Tibial nerve (tissue), 4 donors: ENCODE data around the gene ABCA13. TPM values are rescaled to one million over a fixed set of nuclear protein-coding genes. Genes with fewer than 3 reads are reported as not detected.

Source experiments
- DNase-seq, 2 donors: peaks; one replicate each; pipeline ENCODE4 v3.0.0-alpha.2; 2019; ENCODE audit warnings: low spot score in 2 of 2
- H3K27ac ChIP-seq, 4 donors: fragments of 200-600 bp; sonication (generic) in 3 of 4; one replicate each; pipeline ENCODE4 v1.5.1; 2017 to 2019; ENCODE audit warnings: mild to moderate bottlenecking in 1 of 4
- H3K27me3 ChIP-seq, 2 donors: fragments of 200-600 bp; sonication (generic) in 1 of 2; one replicate each; pipeline versions ENCODE4 v1.5.1 to v1.6.0; 2017 to 2019
- H3K36me3 ChIP-seq, 3 donors: fragments of 200-600 bp; sonication (generic); one replicate each; pipeline ENCODE4 v1.5.1; 2018 to 2019
- H3K4me1 ChIP-seq, 4 donors: fragments of 200-600 bp; sonication (generic) in 3 of 4; one replicate each; pipeline ENCODE4 v1.5.1; 2017 to 2019
- H3K4me3 ChIP-seq, 4 donors: fragments of 200-600 bp; sonication (generic) in 3 of 4; one replicate each; pipeline ENCODE4 v1.5.1; 2017 to 2019; ENCODE audit warnings: mild to moderate bottlenecking in 1 of 4, moderate library complexity in 1 of 4
- H3K9me3 ChIP-seq, 4 donors: fragments of 200-600 bp; sonication (generic) in 3 of 4; one replicate each; pipeline ENCODE4 v1.5.1; 2017 to 2019
- EP300 ChIP-seq, 2 donors: sonication (generic); formaldehyde crosslinking; IDR thresholded peaks; one replicate each; pipeline ENCODE4 v1.6.1; 2017; ENCODE audit warnings: antibody characterized with exemption in 2 of 2, mild to moderate bottlenecking in 1 of 2
- POLR2A ChIP-seq, 2 donors: fragments of 450-650 bp; IDR thresholded peaks; one replicate each; pipeline ENCODE4 v1.6.1; 2017; ENCODE audit warnings: antibody characterized with exemption in 2 of 2, mild to moderate bottlenecking in 2 of 2, moderate library complexity in 2 of 2
- WGBS, 2 donors: methylation state at CpG; one replicate each; pipeline ENCODE4 v1.1.5; 2018; 5-methylcytosine and 5-hydroxymethylcytosine counted together
- total RNA-seq, 4 donors: library from RNA; depleted of rRNA; stranded (reverse); fragments of >200 nt; gene quantifications; one replicate each; pipeline ENCODE4 v1.1.0, GENCODE V29; 2016
- TF ChIP-seq, protein P1 (sequence below), 5 experiments: fragments of 200-600 bp in 3 of 5; fragments of 450-650 bp in 2 of 5; sonication (generic) in 3 of 5; IDR thresholded peaks; one replicate each; pipeline ENCODE4 v1.5.1; 2016 to 2019; ENCODE audit warnings: antibody characterized with exemption in 5 of 5, mild to moderate bottlenecking in 3 of 5, moderate library complexity in 2 of 5

The ABCA13 gene
- total RNA-seq, 4 donors from 2014 or later: 0.90 to 4.6 (median 3.6) TPM

DNA sequence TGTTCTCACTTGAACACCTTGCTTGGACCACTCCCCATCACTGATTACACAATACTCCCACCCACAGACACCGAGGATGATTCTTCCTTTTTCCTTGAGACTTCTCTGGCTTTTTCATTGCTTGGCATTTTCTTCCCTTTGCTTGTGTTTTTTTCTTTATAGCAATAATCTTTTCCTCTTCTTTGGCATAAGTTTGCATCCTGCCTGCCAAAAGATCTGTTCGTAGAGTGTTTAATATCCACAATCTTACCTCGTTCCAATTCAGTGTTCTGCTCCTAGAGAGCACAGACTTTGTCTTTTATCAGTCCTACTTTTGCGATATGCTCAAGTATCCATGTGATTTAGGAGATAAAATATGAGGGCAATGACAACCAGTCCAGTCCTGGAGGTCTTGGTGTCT lies 449.8 kb downstream of the ABCA13 start:
- no peak for DNase-seq
- Histone ChIP-seq H3K4me1 (no peaks in the 10 kb centered on the region), H3K9me3 (no peaks in the 10 kb centered on the region), H3K36me3 (no peaks in the 10 kb centered on the region), H3K27me3 (no peaks in the 10 kb centered on the region), H3K27ac (no peak overlapping the region), H3K4me3 (no peak overlapping the region)
- 50 to 65% methylated on average over 4 of the region's 4 CpGs for WGBS, 2 donors
- TF ChIP-seq POLR2A (IDR thresholded peaks at IDR 0.05): no peak
- no peak for TF ChIP-seq EP300 (IDR thresholded peaks at IDR 0.05)
- TF ChIP-seq, protein P1, sequence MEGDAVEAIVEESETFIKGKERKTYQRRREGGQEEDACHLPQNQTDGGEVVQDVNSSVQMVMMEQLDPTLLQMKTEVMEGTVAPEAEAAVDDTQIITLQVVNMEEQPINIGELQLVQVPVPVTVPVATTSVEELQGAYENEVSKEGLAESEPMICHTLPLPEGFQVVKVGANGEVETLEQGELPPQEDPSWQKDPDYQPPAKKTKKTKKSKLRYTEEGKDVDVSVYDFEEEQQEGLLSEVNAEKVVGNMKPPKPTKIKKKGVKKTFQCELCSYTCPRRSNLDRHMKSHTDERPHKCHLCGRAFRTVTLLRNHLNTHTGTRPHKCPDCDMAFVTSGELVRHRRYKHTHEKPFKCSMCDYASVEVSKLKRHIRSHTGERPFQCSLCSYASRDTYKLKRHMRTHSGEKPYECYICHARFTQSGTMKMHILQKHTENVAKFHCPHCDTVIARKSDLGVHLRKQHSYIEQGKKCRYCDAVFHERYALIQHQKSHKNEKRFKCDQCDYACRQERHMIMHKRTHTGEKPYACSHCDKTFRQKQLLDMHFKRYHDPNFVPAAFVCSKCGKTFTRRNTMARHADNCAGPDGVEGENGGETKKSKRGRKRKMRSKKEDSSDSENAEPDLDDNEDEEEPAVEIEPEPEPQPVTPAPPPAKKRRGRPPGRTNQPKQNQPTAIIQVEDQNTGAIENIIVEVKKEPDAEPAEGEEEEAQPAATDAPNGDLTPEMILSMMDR (IDR thresholded peaks at IDR 0.05): no peak

DNA sequence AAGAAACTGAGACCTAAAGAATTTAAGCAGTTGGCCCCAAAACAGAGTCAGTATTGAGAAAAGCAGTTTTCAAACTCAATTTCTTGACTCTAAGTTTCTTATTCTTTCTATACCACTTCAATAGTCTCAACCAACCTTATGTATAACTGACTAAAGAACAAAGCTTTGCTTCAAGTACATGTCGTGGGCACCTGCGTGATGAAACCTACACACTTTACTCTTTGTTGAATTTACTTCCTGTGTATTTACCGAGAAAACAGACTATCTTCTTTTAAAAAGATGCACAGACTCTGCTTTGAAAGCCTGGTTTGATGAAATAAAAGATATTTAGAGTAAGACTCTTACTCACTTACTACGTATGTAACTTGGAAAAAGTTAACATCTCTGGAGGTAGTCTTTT lies 455.9 kb downstream of the ABCA13 start:
- no peak for DNase-seq
- Histone ChIP-seq H3K4me1 (no peaks in the 10 kb centered on the region), H3K4me3 (no peak overlapping the region), H3K27me3 (no peaks in the 10 kb centered on the region), H3K27ac (no peak overlapping the region), H3K9me3 (peaks cover 0 to 3% (median 0%) of the 10 kb centered on the region in 4 donors), H3K36me3 (no peaks in the 10 kb centered on the region)
- TF ChIP-seq POLR2A (IDR thresholded peaks at IDR 0.05) (no peak), EP300 (IDR thresholded peaks at IDR 0.05) (no peak)
- TF ChIP-seq, protein P1 (IDR thresholded peaks at IDR 0.05): no peak
- WGBS, 2 donors: 78 to 80% methylated on average over 4 of the region's 4 CpGs

DNA sequence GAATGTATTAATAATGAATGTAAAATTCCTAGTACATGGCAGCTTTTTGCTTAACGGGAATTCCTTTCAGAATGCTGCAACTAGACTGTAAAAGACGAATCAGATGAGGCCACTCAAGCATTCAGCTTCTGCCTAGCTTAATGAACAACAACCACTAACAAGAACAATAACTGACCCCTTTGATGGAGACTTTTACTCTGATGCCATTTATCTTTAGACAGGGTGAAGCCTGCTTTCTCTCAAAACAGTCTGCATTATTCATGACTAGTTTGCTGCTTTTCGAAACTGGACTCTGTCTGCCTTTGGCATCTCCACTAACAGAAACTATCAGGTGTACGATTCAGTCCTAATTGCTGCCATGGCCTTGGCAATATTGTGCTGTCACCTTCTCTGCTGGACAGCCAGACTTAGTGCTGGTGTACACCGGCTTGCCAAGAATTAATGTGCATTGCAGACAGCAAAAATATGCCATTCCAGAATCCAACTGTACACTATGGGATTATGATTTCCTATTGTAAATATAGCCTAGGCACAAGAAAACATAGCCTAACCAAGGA lies 457.6 kb downstream of the ABCA13 start:
- Histone ChIP-seq H3K9me3 (peaks cover 0 to 3% (median 0%) of the 10 kb centered on the region in 4 donors), H3K4me1 (no peaks in the 10 kb centered on the region), H3K4me3 (no peak overlapping the region), H3K27me3 (no peaks in the 10 kb centered on the region), H3K27ac (no peak overlapping the region), H3K36me3 (no peaks in the 10 kb centered on the region)
- WGBS, 2 donors: 76 to 79% methylated on average over 5 of the region's 5 CpGs
- TF ChIP-seq EP300 (IDR thresholded peaks at IDR 0.05): no peak
- no peak for DNase-seq

DNA sequence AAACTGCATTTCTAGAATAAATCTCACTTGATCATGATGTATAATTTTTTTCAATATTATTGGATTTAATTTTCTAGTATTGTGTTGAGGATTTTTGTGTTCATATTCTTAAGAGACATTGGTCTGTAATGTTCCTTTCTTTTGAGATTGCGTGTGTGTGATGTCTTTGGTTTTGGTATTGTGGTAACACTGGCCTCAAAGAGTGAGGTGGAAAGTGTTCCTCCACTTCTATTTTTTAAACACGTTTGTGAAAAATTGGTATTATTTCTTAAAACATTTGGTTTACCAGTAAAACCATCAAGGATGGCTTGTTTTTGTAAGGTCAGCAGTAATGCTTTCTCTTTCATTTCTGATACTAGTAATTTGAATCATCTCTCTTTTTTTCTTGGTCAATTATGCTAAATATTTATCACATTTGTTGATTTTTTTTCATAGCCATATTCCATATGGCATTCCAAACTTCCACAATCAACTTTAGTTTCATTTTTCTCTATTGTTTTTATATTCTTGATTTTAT lies 462.9 kb downstream of the ABCA13 start:
- H3K4me3 ChIP-seq: no peak overlapping the region
- no peak for DNase-seq
- H3K27me3 ChIP-seq: no peaks in the 10 kb centered on the region
- no peaks in the 10 kb centered on the region for H3K36me3 ChIP-seq
- TF ChIP-seq POLR2A (IDR thresholded peaks at IDR 0.05): no peak
- TF ChIP-seq, protein P1 (IDR thresholded peaks at IDR 0.05): no peak
- no peak for TF ChIP-seq EP300 (IDR thresholded peaks at IDR 0.05)
- H3K27ac ChIP-seq: no peak overlapping the region
- peaks cover 0 to 3% (median 0%) of the 10 kb centered on the region in 4 donors for H3K9me3 ChIP-seq
- no peaks in the 10 kb centered on the region for H3K4me1 ChIP-seq
- 81 to 88% methylated on average over 2 of the region's 2 CpGs for WGBS, 2 donors

DNA sequence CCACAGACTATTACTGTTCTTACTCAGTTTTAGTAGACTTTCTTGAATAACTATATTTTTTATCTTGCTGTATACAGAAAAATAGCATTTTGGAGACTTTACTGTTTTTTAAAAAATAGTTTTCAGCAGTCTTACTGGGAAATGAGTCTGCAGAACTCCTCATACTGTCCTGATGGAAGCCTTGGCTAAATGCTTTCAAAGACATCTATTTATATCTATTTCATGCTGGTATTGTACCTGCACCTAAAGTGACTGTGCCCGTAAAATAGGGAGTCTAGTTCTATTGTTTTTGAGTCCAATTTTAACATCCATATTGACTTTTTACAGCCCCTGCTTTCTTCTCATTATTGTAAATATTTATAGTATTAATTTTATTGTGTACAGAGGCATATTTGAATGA lies 464.5 kb downstream of the ABCA13 start:
- Histone ChIP-seq H3K9me3 (peaks cover 0 to 3% (median 0%) of the 10 kb centered on the region in 4 donors), H3K4me1 (no peaks in the 10 kb centered on the region), H3K27me3 (no peaks in the 10 kb centered on the region), H3K4me3 (no peak overlapping the region), H3K36me3 (no peaks in the 10 kb centered on the region), H3K27ac (no peak overlapping the region)
- WGBS, 2 donors: 71 to 87% methylated on average over 1 of the region's 1 CpG
- no peak for TF ChIP-seq EP300 (IDR thresholded peaks at IDR 0.05)
- TF ChIP-seq POLR2A (IDR thresholded peaks at IDR 0.05): no peak
- TF ChIP-seq, protein P1 (IDR thresholded peaks at IDR 0.05): no peak
- DNase-seq: no peak
